GM13976 (cell line): ENCODE data around the gene THSD4.

Experiments used
- DNase-seq: peaks from one replicate; pipeline ENCODE4 v3.0.0; 2012; ENCODE audit warnings: low spot score
- CTCF ChIP-seq: IDR thresholded peaks from 2 replicates; pipeline ENCODE4 v1.5.1; 2012; ENCODE audit warnings: borderline replicate concordance, mild to moderate bottlenecking; ENCODE audit not compliant: insufficient read depth; ENCODE audit errors: extremely low read depth, missing control alignments, control extremely low read depth
- in situ Hi-C: fragments of 300-500 bp; cut with MboI; formaldehyde crosslinking; loops from one replicate; pipeline ENCODE4 v1.12.0; 2022; ENCODE audit warnings: low sequenced_read_pairs, mixed read lengths, inconsistent platforms; ENCODE audit not compliant: unreplicated experiment

THSD4 gene

GRCh38 chr15:71444032-71444810 lies 328.9 kb downstream of the THSD4 start:
- in situ Hi-C loops = loop anchor here (10.0 to 25.0 kb wide), 4 partner anchors 281 to 607 kb away; partner anchors contain the start of gene THSD4
- no peak for DNase-seq
- TF ChIP-seq CTCF = no peak

GRCh38 chr15:71444866-71445590 lies 329.8 kb downstream of the THSD4 start:
- no peak for TF ChIP-seq CTCF
- no peak for DNase-seq
- in situ Hi-C loops = loop anchor here (10.0 to 25.0 kb wide), 4 partner anchors 280 to 608 kb away; partner anchors contain the start of gene THSD4

- in situ Hi-C loops = loop anchor here (10.0 to 25.0 kb wide), 4 partner anchors 277 to 610 kb away; partner anchors contain the start of gene THSD4
- no peak for TF ChIP-seq CTCF
- DNase-seq = no peak
These were observed 332.3 kb downstream of the THSD4 start for GRCh38 chr15:71447328-71448250.

- peak; percentile 45 for DNase-seq
- in situ Hi-C loops = loop anchor here (10.0 to 25.0 kb wide), 4 partner anchors 276 to 611 kb away; partner anchors contain the start of gene THSD4
- TF ChIP-seq CTCF = peak; percentile 84
These were observed 333.4 kb downstream of the THSD4 start for GRCh38 chr15:71448688-71449114.

GRCh38 chr15:71449363-71449762 lies 334.1 kb downstream of the THSD4 start:
- no peak for TF ChIP-seq CTCF
- no peak for DNase-seq
- in situ Hi-C loops = loop anchor here (10.0 to 25.0 kb wide), 4 partner anchors 275 to 612 kb away; partner anchors contain the start of gene THSD4
